Thyroid gland (tissue), 4 donors: ENCODE measurements around the gene DRC1. TPM values are rescaled to one million over a fixed set of nuclear protein-coding genes. Genes with fewer than 3 reads are reported as not detected.

Source experiments
- DNase-seq, 2 donors: peaks; one replicate each; pipeline ENCODE4 v3.0.0-alpha.2; 2019
- H3K27ac ChIP-seq, 3 donors: fragments of 200-600 bp; sonication (generic); 1 replicate in 2 of 3; 2 replicates in 1 of 3; pipeline ENCODE4 v1.5.1; 2016 to 2019; ENCODE audit warnings: mild to moderate bottlenecking in 1 of 3, moderate library complexity in 1 of 3
- H3K27me3 ChIP-seq: fragments of 200-600 bp; sonication (generic); one replicate; pipeline ENCODE4 v1.5.1; 2019
- H3K36me3 ChIP-seq, 2 donors: fragments of 200-600 bp; sonication (generic); one replicate each; pipeline ENCODE4 v1.5.1; 2016 to 2019
- H3K4me1 ChIP-seq, 2 donors: fragments of 200-600 bp; sonication (generic); one replicate each; pipeline ENCODE4 v1.5.1; 2017 to 2019
- H3K4me3 ChIP-seq, 3 donors: fragments of 200-600 bp; sonication (generic); replicated peaks in 1 of 3; 1 replicate in 2 of 3; 2 replicates in 1 of 3; pipeline ENCODE4 v1.5.1; 2016; ENCODE audit warnings: mild to moderate bottlenecking in 1 of 3
- H3K9me3 ChIP-seq: fragments of 200-600 bp; sonication (generic); one replicate; pipeline ENCODE4 v1.5.1; 2017
- CTCF ChIP-seq, 6 experiments: fragments of 200-600 bp in 3 of 6; fragments of 450-650 bp in 3 of 6; sonication (generic) in 3 of 6; IDR thresholded peaks; one replicate each; pipeline ENCODE4 v1.5.1; 2016 to 2019; ENCODE audit warnings: antibody characterized with exemption in 6 of 6, mild to moderate bottlenecking in 2 of 6, inconsistent platforms in 1 of 6, moderate library complexity in 1 of 6
- POLR2A ChIP-seq, 2 donors: fragments of 450-650 bp; IDR thresholded peaks; one replicate each; pipeline ENCODE4 v1.6.1; 2017; ENCODE audit warnings: antibody characterized with exemption in 2 of 2, mild to moderate bottlenecking in 2 of 2, moderate library complexity in 1 of 2
- WGBS, 2 donors: methylation state at CpG; one replicate each; pipeline ENCODE4 v1.1.5; 2017; 5-methylcytosine and 5-hydroxymethylcytosine counted together
- intact Hi-C: fragments of 100-400 bp; cut with DNase I; formaldehyde crosslinking; loops from one replicate; pipeline ENCODE4 v1.15.1; 2023
- total RNA-seq, 4 donors: library from RNA; depleted of rRNA; stranded (reverse); fragments of >200 nt; gene quantifications; one replicate each; pipeline ENCODE4 v1.2.3, GENCODE V29; 2016

The DRC1 gene
- total RNA-seq, 4 donors from 2014 or later, result not detected

DNA sequence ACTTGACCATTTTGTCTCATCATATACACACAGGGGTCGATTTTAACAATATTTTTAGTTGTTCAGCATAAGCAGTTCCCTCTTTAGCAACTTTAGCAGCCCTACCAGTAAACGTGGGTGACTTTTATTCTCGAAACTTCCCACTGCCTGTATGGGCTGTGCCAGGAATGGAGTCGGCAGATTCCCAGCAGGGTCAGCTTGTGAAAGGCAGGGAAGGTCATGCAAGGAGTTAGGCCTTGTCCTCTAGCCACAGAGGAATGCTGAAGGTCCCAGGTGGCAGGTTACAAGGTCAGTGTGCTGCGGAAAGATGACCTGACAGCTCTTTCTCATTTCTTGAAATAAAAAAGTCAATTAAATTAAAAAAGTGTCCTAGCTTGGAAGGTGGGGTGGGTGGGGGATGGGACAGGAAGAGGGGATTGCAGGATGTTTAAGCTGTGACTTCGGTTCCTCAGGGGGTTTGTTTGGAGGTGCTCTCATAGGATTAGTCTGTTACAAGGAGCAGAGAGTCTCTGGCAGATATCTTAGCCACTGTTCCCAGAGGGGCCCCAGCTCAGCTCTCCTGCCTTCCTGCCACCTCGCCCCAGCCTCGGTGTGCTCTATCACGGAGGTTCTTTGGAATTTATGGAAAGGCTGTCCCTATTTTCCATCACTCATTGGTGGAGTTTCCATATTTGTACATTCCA is 21.4 kb downstream of the DRC1 start:
- TF ChIP-seq POLR2A (IDR thresholded peaks at IDR 0.05), result no peak
- H3K36me3 ChIP-seq, result no peaks in the 10 kb centered on the region
- DNase-seq, result no peak
- no peaks in the 10 kb centered on the region for H3K4me1 ChIP-seq
- intact Hi-C loops, result no loop called here
- no peak overlapping the region for H3K27ac ChIP-seq
- no peaks in the 10 kb centered on the region for H3K27me3 ChIP-seq
- no peak overlapping the region for H3K4me3 ChIP-seq
- 64 to 65% methylated on average over 9 of the region's 9 CpGs for WGBS, 2 donors
- no peaks in the 10 kb centered on the region for H3K9me3 ChIP-seq

- Histone ChIP-seq H3K9me3 (no peaks in the 10 kb centered on the region), H3K4me1 (no peaks in the 10 kb centered on the region), H3K27ac (no peak overlapping the region), H3K4me3 (no peak overlapping the region), H3K27me3 (no peaks in the 10 kb centered on the region), H3K36me3 (no peaks in the 10 kb centered on the region)
- intact Hi-C loops, result no loop called here
- 87 to 90% methylated on average over 9 of the region's 9 CpGs for whole genome bisulfite sequencing, 2 donors
- DNase-seq, result no peak
- no peak for TF ChIP-seq CTCF (IDR thresholded peaks at IDR 0.05)
- no peak for TF ChIP-seq POLR2A (IDR thresholded peaks at IDR 0.05)
Observed at GRCh38 chr2:26423750-26424149, 22.0 kb downstream of the DRC1 start.

DNA sequence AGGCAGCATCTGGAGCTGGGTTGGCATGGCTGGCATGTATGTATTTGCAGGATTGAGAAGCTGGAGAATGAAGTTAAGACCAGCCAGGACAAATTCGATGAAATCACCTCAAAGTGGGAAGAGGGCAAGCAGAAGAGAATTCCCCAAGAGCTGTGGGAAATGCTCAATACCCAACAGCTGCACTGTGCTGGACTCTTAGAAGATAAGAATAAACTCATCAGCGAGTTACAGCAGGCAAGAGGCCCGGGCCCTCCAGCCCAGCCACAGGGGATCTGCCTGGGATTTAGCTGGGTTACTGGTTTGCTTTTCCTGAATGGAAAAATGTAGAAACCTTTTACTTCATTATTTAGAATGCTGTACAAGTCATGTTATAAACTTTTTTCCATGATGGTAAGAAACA is 22.5 kb downstream of the DRC1 start:
- no peaks in the 10 kb centered on the region for H3K9me3 ChIP-seq

GRCh38 chr2:26428846-26429245 is 27.1 kb downstream of the DRC1 start:
- no peak for DNase-seq
- Histone ChIP-seq H3K4me1 (peaks cover 0 to 10% of the 10 kb centered on the region in 2 donors), H3K4me3 (no peak overlapping the region), H3K36me3 (no peaks in the 10 kb centered on the region), H3K27me3 (no peaks in the 10 kb centered on the region), H3K27ac (no peak overlapping the region), H3K9me3 (no peaks in the 10 kb centered on the region)
- TF ChIP-seq POLR2A (IDR thresholded peaks at IDR 0.05) (no peak), CTCF (IDR thresholded peaks at IDR 0.05) (no peak)
- 93 to 98% methylated on average over 2 of the region's 2 CpGs for whole genome bisulfite sequencing, 2 donors
- intact Hi-C loops, result no loop called here

More for the DNA sequence above, 22.5 kb downstream of the DRC1 start:
- no peak for DNase-seq
- TF ChIP-seq CTCF (IDR thresholded peaks at IDR 0.05), result no peak
- no peak for TF ChIP-seq POLR2A (IDR thresholded peaks at IDR 0.05)
- Histone ChIP-seq H3K27ac (no peak overlapping the region), H3K4me3 (no peak overlapping the region), H3K27me3 (no peaks in the 10 kb centered on the region), H3K36me3 (no peaks in the 10 kb centered on the region), H3K4me1 (no peaks in the 10 kb centered on the region)
- 60 to 91% methylated on average over 3 of the region's 3 CpGs for WGBS, 2 donors
- intact Hi-C loops, result no loop called here

DNA sequence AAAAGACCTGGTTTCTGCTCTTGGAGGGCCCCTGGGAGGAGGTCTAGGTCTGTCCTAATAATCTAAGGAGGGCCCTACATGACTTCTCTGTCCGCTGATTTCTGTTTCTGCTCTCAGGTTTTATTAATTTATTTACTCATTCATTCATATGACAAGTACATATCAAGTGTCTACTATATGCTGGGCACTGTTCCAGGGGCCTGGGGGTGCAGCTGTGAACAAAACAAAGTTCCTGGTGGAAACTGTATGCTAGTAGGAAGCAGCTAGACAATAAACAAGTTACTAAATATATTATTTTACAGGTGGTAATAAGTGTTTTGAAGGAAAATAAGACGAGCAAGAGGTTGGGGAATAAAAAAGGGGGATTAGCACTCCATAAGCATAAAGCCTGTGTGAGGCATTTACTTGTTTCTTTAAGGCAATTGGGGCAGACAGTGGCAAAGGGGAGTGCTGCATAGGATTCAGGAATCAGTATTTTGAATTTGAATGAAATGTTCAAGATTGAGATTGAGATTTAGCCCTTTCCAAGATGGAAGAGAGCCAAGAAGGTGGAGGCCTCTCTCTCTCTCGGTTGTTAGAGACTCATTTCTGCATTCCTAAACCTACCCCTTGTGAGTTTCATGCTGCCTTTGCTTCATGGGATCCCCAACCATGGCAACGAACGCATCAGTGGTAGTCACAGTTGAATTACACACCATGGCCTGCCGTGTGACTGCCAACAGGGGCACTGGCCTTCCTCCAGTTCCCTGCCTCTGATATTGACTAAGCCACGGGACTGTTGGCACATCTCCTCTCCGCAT is 28.3 kb downstream of the DRC1 start:
- peak overlapping the region in 2 of 3 donors; percentile 12 to 21 for H3K27ac ChIP-seq
- TF ChIP-seq CTCF (IDR thresholded peaks at IDR 0.05) (no peak), POLR2A (IDR thresholded peaks at IDR 0.05) (no peak)
- intact Hi-C loops, result no loop called here

More for the DNA sequence above, 28.3 kb downstream of the DRC1 start:
- Histone ChIP-seq H3K27me3 (no peaks in the 10 kb centered on the region), H3K36me3 (no peaks in the 10 kb centered on the region), H3K4me3 (no peak overlapping the region), H3K9me3 (no peaks in the 10 kb centered on the region), H3K4me1 (peaks cover 0 to 10% of the 10 kb centered on the region in 2 donors)
- WGBS, 2 donors, result 37 to 39% methylated on average over 8 of the region's 8 CpGs
- peak; percentile 71 to 86 for DNase-seq
